Airway epithelial cell (primary cell): Measurements from ENCODE around the gene KIR3DL3. TPM values are rescaled to one million over a fixed set of nuclear protein-coding genes. Genes with fewer than 3 reads are reported as not detected.

Experiments used
- total RNA-seq: library from RNA; depleted of rRNA; stranded (reverse); fragments of >200 nt; gene quantifications from 2 replicates; pipeline ENCODE4 v1.2.3, GENCODE V29; 2015

KIR3DL3 gene
- not detected in 2 replicates for total RNA-seq

GRCh38 chr19:54724142-54724541 is at the start of gene KIR3DL3:
TSS of gene KIR3DL3 (plus strand) at chr19:54724442. CDS start at chr19:54724497, 55 bp downstream.

DNA sequence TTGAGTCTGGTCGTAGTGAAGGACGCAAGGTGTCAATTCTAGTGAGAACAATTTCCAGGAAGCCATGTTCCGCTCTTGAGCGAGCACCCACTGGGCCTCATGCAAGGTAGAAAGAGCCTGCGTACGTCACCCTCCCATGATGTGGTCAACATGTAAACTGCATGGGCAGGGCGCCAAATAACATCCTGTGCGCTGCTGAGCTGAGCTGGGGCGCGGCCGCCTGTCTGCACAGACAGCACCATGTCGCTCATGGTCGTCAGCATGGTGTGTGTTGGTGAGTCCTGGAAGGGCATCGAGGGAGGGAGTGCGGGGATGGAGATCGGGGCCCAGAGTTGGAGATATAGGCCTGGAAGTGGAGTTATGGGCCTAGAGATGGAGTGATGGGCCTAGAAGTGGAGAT is 14.1 kb downstream of the KIR3DL3 start, which contains the start of gene KIR2DL3:
TSS of gene KIR2DL3 (plus strand) at position 208 of the 400 bp plus-strand sequence. CDS start at position 241, 33 bp downstream.

DNA sequence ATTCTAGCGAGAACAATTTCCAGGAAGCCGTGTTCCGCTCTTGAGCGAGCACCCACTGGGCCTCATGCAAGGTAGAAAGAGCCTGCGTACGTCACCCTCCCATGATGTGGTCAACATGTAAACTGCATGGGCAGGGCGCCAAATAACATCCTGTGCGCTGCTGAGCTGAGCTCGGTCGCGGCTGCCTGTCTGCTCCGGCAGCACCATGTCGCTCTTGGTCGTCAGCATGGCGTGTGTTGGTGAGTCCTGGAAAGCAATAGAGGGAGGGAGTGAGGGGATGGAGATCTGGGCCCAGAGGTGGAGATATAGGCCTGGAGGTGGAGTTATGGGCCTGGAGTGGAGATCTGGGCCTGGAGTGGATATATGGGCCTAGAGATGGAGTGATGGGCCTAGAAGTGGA is 45.4 kb downstream of the KIR3DL3 start, which contains the start of gene KIR2DL1:
TSS of gene KIR2DL1 (plus strand) at position 148 of the 400 bp plus-strand sequence. CDS start at position 206, 58 bp downstream.

Other genes starting within 250 kb of the KIR3DL3 start
- not detected in 2 replicates for gene LAIR2, start 221.6 kb upstream of the KIR3DL3 start, total RNA-seq
- gene LILRA2, start 150.7 kb upstream of the KIR3DL3 start, total RNA-seq, result not detected in 2 replicates
- not detected in 2 replicates for gene LILRA1, start 130.8 kb upstream of the KIR3DL3 start, total RNA-seq
- not detected in 2 replicates for gene LILRB1, start 94.0 kb upstream of the KIR3DL3 start, total RNA-seq
- not detected in 2 replicates for gene LILRB4, start 61.5 kb upstream of the KIR3DL3 start, total RNA-seq
- gene KIR2DL3, start 14.1 kb downstream of the KIR3DL3 start, total RNA-seq, result not detected in 2 replicates
- not detected in 2 replicates for gene KIR2DL1, start 45.4 kb downstream of the KIR3DL3 start, total RNA-seq
- gene KIR2DL4, start 79.2 kb downstream of the KIR3DL3 start, total RNA-seq, result not detected in 2 replicates
- gene KIR3DL1, start 92.0 kb downstream of the KIR3DL3 start, total RNA-seq, result not detected in 2 replicates
- not detected in 2 replicates for gene KIR2DS4, start 108.2 kb downstream of the KIR3DL3 start, total RNA-seq
- gene KIR3DL2, start 126.0 kb downstream of the KIR3DL3 start, total RNA-seq, result not detected in 2 replicates
- not detected in 2 replicates for gene FCAR, start 149.8 kb downstream of the KIR3DL3 start, total RNA-seq
- gene NCR1, start 181.7 kb downstream of the KIR3DL3 start, total RNA-seq, result not detected in 2 replicates
- gene NLRP7, start 223.1 kb downstream of the KIR3DL3 start, total RNA-seq, result not detected in 2 replicates
- 28.3 and 29.8 TPM in 2 replicates for gene NLRP2, start 241.9 kb downstream of the KIR3DL3 start, total RNA-seq